ENCODE results near the gene SLIRP. TPM values are rescaled to one million over a fixed set of nuclear protein-coding genes. Genes with fewer than 3 reads are reported as not detected.
"Not testable (repeated sequence)": the region's sequence is repeated elsewhere in the genome, so short reads cannot be mapped to it uniquely, and the experiment has no call there.

SLIRP gene
- total RNA-seq, 2 donors from 2014 or later = 46.5 to 140 TPM

GRCh38 chr14:77714926-77715325 lies 7.0 kb downstream of the SLIRP start:
- peaks cover 100% of the 10 kb centered on the region for H3K36me3 Mint-ChIP-seq (ENCODE audit: low read depth)
- no peaks in the 10 kb centered on the region for H3K27me3 Mint-ChIP-seq
- no peaks in the 10 kb centered on the region for H3K9me3 Mint-ChIP-seq
- peaks cover 15% of the 10 kb centered on the region for H3K4me1 Mint-ChIP-seq
- peak overlapping the region; percentile 91 for H3K27ac Mint-ChIP-seq
- H3K4me3 Mint-ChIP-seq = peak overlapping the region; percentile 36
- peak; percentile 82 for ATAC-seq (replicated peaks)

- Mint-ChIP-seq H3K4me1 (peaks cover 8% of the 10 kb centered on the region), H3K27me3 (no peaks in the 10 kb centered on the region), H3K4me3 (no peak overlapping the region), H3K9me3 (no peaks in the 10 kb centered on the region), H3K36me3 (ENCODE audit: low read depth) (peaks cover 100% of the 10 kb centered on the region), H3K27ac (peak overlapping the region; percentile 80)
- ATAC-seq (replicated peaks) = no peak
These were observed 9.9 kb downstream of the SLIRP start for GRCh38 chr14:77717608-77718305.

- Mint-ChIP-seq H3K27me3 (no peaks in the 10 kb centered on the region), H3K9me3 (no peaks in the 10 kb centered on the region), H3K4me3 (no peak overlapping the region), H3K36me3 (ENCODE audit: low read depth) (peaks cover 100% of the 10 kb centered on the region), H3K4me1 (no peaks in the 10 kb centered on the region), H3K27ac (no peak overlapping the region)
- no peak for ATAC-seq (replicated peaks)
These were observed 13.5 kb downstream of the SLIRP start for GRCh38 chr14:77721437-77721836.

GRCh38 chr14:77722301-77722700 lies 14.4 kb downstream of the SLIRP start:
- Mint-ChIP-seq H3K36me3 (ENCODE audit: low read depth) (peaks cover 100% of the 10 kb centered on the region), H3K9me3 (no peaks in the 10 kb centered on the region), H3K27me3 (no peaks in the 10 kb centered on the region), H3K4me1 (peaks cover 1% of the 10 kb centered on the region), H3K4me3 (no peak overlapping the region), H3K27ac (no peak overlapping the region)
- ATAC-seq (replicated peaks) = no peak

- Mint-ChIP-seq H3K36me3 (ENCODE audit: low read depth) (peaks cover 100% of the 10 kb centered on the region), H3K27me3 (no peaks in the 10 kb centered on the region), H3K9me3 (no peaks in the 10 kb centered on the region), H3K4me1 (peaks cover 8% of the 10 kb centered on the region), H3K4me3 (no peak overlapping the region), H3K27ac (no peak overlapping the region)
- ATAC-seq (replicated peaks) = no peak
These were observed 23.1 kb downstream of the SLIRP start for GRCh38 chr14:77730976-77731497.

- peaks cover 25% of the 10 kb centered on the region for H3K4me1 Mint-ChIP-seq
- H3K27ac Mint-ChIP-seq = peak overlapping the region; percentile 90
- peaks cover 100% of the 10 kb centered on the region for H3K36me3 Mint-ChIP-seq (ENCODE audit: low read depth)
- ATAC-seq (replicated peaks) = peak; percentile 87
- no peaks in the 10 kb centered on the region for H3K27me3 Mint-ChIP-seq
- H3K4me3 Mint-ChIP-seq = peak overlapping the region; percentile 70
- no peaks in the 10 kb centered on the region for H3K9me3 Mint-ChIP-seq
These were observed 30.8 kb downstream of the SLIRP start for GRCh38 chr14:77738559-77739250.

- H3K9me3 Mint-ChIP-seq = no peaks in the 10 kb centered on the region
These were observed 33.5 kb downstream of the SLIRP start for GRCh38 chr14:77741438-77741837.

GRCh38 chr14:77746064-77746702 lies 38.3 kb downstream of the SLIRP start:
- H3K4me1 Mint-ChIP-seq = peaks cover 29% of the 10 kb centered on the region

More at GRCh38 chr14:77741438-77741837, 33.5 kb downstream of the SLIRP start:
- H3K4me3 Mint-ChIP-seq = no peak overlapping the region
- no peaks in the 10 kb centered on the region for H3K27me3 Mint-ChIP-seq
- peak overlapping the region; percentile 76 for H3K27ac Mint-ChIP-seq
- peaks cover 35% of the 10 kb centered on the region for H3K4me1 Mint-ChIP-seq
- ATAC-seq (replicated peaks) = peak; percentile 19
- H3K36me3 Mint-ChIP-seq (ENCODE audit: low read depth) = peaks cover 99% of the 10 kb centered on the region

GRCh38 chr14:77747425-77747824 lies 39.5 kb downstream of the SLIRP start:
- not testable (repeated sequence) for ATAC-seq (replicated peaks); H3K27me3 Mint-ChIP-seq; H3K4me3 Mint-ChIP-seq; H3K27ac Mint-ChIP-seq; H3K9me3 Mint-ChIP-seq
- H3K36me3 Mint-ChIP-seq (ENCODE audit: low read depth) = peaks cover 98% of the 10 kb centered on the region
- peaks cover 28% of the 10 kb centered on the region for H3K4me1 Mint-ChIP-seq

More at GRCh38 chr14:77746064-77746702, 38.3 kb downstream of the SLIRP start:
- Mint-ChIP-seq H3K36me3 (ENCODE audit: low read depth) (peaks cover 98% of the 10 kb centered on the region), H3K27ac (peak overlapping the region; percentile 16), H3K4me3 (no peak overlapping the region), H3K9me3 (no peaks in the 10 kb centered on the region), H3K27me3 (no peaks in the 10 kb centered on the region)
- no peak for ATAC-seq (replicated peaks)

GRCh38 chr14:77752266-77752665 lies 44.4 kb downstream of the SLIRP start:
- Mint-ChIP-seq H3K36me3 (ENCODE audit: low read depth) (peaks cover 98% of the 10 kb centered on the region), H3K27me3 (no peaks in the 10 kb centered on the region), H3K9me3 (no peaks in the 10 kb centered on the region), H3K4me3 (no peak overlapping the region), H3K27ac (peak overlapping the region; percentile 61), H3K4me1 (peaks cover 24% of the 10 kb centered on the region)
- ATAC-seq (replicated peaks) = no peak

- peak overlapping the region; percentile 5 for H3K4me3 Mint-ChIP-seq
- peaks cover 30% of the 10 kb centered on the region for H3K4me1 Mint-ChIP-seq
- H3K27me3 Mint-ChIP-seq = no peaks in the 10 kb centered on the region
- ATAC-seq (replicated peaks) = no peak
- no peaks in the 10 kb centered on the region for H3K9me3 Mint-ChIP-seq
- H3K27ac Mint-ChIP-seq = peak overlapping the region; percentile 8
- H3K36me3 Mint-ChIP-seq (ENCODE audit: low read depth) = peaks cover 98% of the 10 kb centered on the region
These were observed 45.1 kb downstream of the SLIRP start for GRCh38 chr14:77752799-77753516.

GRCh38 chr14:77760381-77761204 lies 52.7 kb downstream of the SLIRP start, which contains the start of gene SNW1:
Gene SNW1, minus strand, starts transcription at chr14:77761156. Its CDS starts 29 bp downstream, at chr14:77761127.
- Mint-ChIP-seq H3K27me3 (no peaks in the 10 kb centered on the region), H3K4me3 (peak within 1 kb of the TSS; percentile 95), H3K4me1 (peaks cover 16% of the 10 kb centered on the region), H3K27ac (peak within 1 kb of the TSS; percentile 98), H3K36me3 (ENCODE audit: low read depth) (peaks cover 54% of the 10 kb centered on the region), H3K9me3 (no peaks in the 10 kb centered on the region)
- ATAC-seq (replicated peaks) = peak; percentile 97

- peaks cover 16% of the 10 kb centered on the region for H3K4me1 Mint-ChIP-seq
- peak; percentile 13 for ATAC-seq (replicated peaks)
- H3K36me3 Mint-ChIP-seq (ENCODE audit: low read depth) = peaks cover 46% of the 10 kb centered on the region
- H3K9me3 Mint-ChIP-seq = no peaks in the 10 kb centered on the region
- peak overlapping the region; percentile 98 for H3K27ac Mint-ChIP-seq
- H3K4me3 Mint-ChIP-seq = peak overlapping the region; percentile 95
- H3K27me3 Mint-ChIP-seq = no peaks in the 10 kb centered on the region
These were observed 53.5 kb downstream of the SLIRP start for GRCh38 chr14:77761205-77761931.

Measured in activated T-helper 17 cell treated with anti-CD3 and anti-CD28 coated beads, Interleukin-2, amount 50 U/mL, for 72 hours (primary cell).